ENCODE measurements around the gene TRAK2. TPM values are rescaled to one million over a fixed set of nuclear protein-coding genes. Genes with fewer than 3 reads are reported as not detected.

The TRAK2 gene
- total RNA-seq (100 to 1,000 TPM; 110 to 201 (median 146) TPM), polyA plus RNA-seq (10 to 100 TPM; 41.2 to 41.9 TPM)
- long read RNA-seq, donor 1, full-length matches to known transcripts = 51 of 129 reads
- long read RNA-seq, donor 1, partial matches to known transcripts = 45 of 129 reads
- long read RNA-seq, donor 1, other reads (novel, unspliced or antisense) = 33 of 129 reads
- long read RNA-seq, donor 2, full-length matches to known transcripts = 104 of 217 reads
- long read RNA-seq, donor 2, partial matches to known transcripts = 62 of 217 reads
- long read RNA-seq, donor 2, other reads (novel, unspliced or antisense) = 51 of 217 reads
- long read RNA-seq, donor 3, full-length matches to known transcripts = 51 of 86 reads
- long read RNA-seq, donor 3, partial matches to known transcripts = 18 of 86 reads
- long read RNA-seq, donor 3, other reads (novel, unspliced or antisense) = 17 of 86 reads

- H3K4me3 ChIP-seq = peak within 1 kb of the TSS; percentile 72 to 97 (median 86)
- intact Hi-C loops (cut with DNase I) = loop anchor here in 9 of 10 donors (1.0 to 10.0 kb wide), 10 partner anchors 19 to 217 kb away; no protein-coding TSS in a partner anchor
- H3K36me3 ChIP-seq = peaks cover 0 to 30% (median 11%) of the 10 kb centered on the region in 9 donors
- WGBS, 4 donors = 0 to 2% (median 0%) methylated on average over 7 to 78 of the region's 78 CpGs
- H3K9me3 ChIP-seq = no peaks in the 10 kb centered on the region
- ATAC-seq (peak; percentile 97 to 99 (median 98)), DNase-seq (peak; percentile 96 to 98 (median 97))
- H3K27me3 ChIP-seq = no peaks in the 10 kb centered on the region
- peaks cover 0 to 62% (median 43%) of the 10 kb centered on the region in 12 donors for H3K4me1 ChIP-seq
- TF ChIP-seq, protein P1, sequence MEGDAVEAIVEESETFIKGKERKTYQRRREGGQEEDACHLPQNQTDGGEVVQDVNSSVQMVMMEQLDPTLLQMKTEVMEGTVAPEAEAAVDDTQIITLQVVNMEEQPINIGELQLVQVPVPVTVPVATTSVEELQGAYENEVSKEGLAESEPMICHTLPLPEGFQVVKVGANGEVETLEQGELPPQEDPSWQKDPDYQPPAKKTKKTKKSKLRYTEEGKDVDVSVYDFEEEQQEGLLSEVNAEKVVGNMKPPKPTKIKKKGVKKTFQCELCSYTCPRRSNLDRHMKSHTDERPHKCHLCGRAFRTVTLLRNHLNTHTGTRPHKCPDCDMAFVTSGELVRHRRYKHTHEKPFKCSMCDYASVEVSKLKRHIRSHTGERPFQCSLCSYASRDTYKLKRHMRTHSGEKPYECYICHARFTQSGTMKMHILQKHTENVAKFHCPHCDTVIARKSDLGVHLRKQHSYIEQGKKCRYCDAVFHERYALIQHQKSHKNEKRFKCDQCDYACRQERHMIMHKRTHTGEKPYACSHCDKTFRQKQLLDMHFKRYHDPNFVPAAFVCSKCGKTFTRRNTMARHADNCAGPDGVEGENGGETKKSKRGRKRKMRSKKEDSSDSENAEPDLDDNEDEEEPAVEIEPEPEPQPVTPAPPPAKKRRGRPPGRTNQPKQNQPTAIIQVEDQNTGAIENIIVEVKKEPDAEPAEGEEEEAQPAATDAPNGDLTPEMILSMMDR (IDR thresholded peaks at IDR 0.05) = peak in 7 of 12 donors; percentile 21 to 51 (median 42)
- TF ChIP-seq POLR2A (IDR thresholded peaks at IDR 0.05) = peak; percentile 41 to 88
- H3K27ac ChIP-seq = peak within 1 kb of the TSS; percentile 85 to 98 (median 92)
These were observed at the start of gene TRAK2, which contains the start of gene STRADB for GRCh38 chr2:201451292-201452057. Gene TRAK2, minus strand, starts transcription at chr2:201451458. Its CDS starts 30,951 bp downstream, at chr2:201420507. Gene STRADB, plus strand, starts transcription at chr2:201451740. Its CDS starts 3,101 bp downstream, at chr2:201454841.

- Histone ChIP-seq H3K27ac (no peak overlapping the region), H3K27me3 (no peaks in the 10 kb centered on the region), H3K9me3 (peaks cover 0 to 31% (median 6%) of the 10 kb centered on the region in 12 donors), H3K36me3 (no peaks in the 10 kb centered on the region), H3K4me1 (no peaks in the 10 kb centered on the region), H3K4me3 (no peak overlapping the region)
- ATAC-seq (no peak), DNase-seq (no peak)
- TF ChIP-seq, protein P1 (IDR thresholded peaks at IDR 0.05) = no peak
- TF ChIP-seq POLR2A (IDR thresholded peaks at IDR 0.05) = no peak
- intact Hi-C loops (cut with DNase I) = no loop called here
- WGBS, 4 donors = 57 to 71% (median 64%) methylated on average over 3 of the region's 3 CpGs
These were observed 49.3 kb upstream of the TRAK2 start for GRCh38 chr2:201500534-201500933.

DNA sequence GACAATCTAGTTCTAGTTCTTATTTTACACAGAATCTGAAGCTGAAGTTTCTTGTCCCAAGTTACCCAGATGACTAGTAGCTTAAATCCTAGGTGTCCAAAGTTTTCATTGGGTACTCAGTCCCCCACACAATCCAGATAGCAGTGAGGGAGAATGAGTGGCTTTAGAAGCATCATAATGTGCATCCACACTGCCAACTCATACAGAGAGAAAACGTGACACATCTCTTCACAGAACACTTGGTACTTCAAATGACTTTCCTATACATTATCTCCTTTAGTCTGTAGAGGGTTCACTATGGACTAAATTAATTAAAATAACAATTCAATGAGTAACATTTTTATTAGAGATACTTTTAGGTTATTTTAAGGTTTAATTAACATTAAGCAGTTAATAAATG is 45.5 kb upstream of the TRAK2 start:
- TF ChIP-seq, protein P1 (IDR thresholded peaks at IDR 0.05) = no peak
- TF ChIP-seq POLR2A (IDR thresholded peaks at IDR 0.05) = no peak
- WGBS, 4 donors = 73 to 89% (median 81%) methylated on average over 1 of the region's 1 CpG
- intact Hi-C loops (cut with DNase I) = loop anchor here in 1 of 10 donors (10.0 kb wide), 1 partner anchor 128 kb away; no protein-coding TSS in a partner anchor

More for the DNA sequence above, 45.5 kb upstream of the TRAK2 start:
- Histone ChIP-seq H3K4me1 (no peaks in the 10 kb centered on the region), H3K9me3 (peaks cover 0 to 5% (median 0%) of the 10 kb centered on the region in 12 donors), H3K36me3 (no peaks in the 10 kb centered on the region), H3K27me3 (no peaks in the 10 kb centered on the region), H3K4me3 (no peak overlapping the region), H3K27ac (no peak overlapping the region)
- DNase-seq = no peak
- no peak for ATAC-seq

All from heart left ventricle (tissue), 16 donors.